Smooth muscle cell (in vitro differentiated cells): ENCODE data around the gene HSD17B1. TPM values are rescaled to one million over a fixed set of nuclear protein-coding genes. Genes with fewer than 3 reads are reported as not detected.

ENCODE experiments used
- DNase-seq: peaks from one replicate; lab custom pipeline; 2025; ENCODE audit not compliant: unreplicated experiment; lab: John Stamatoyannopoulos, UW
- H2AFZ ChIP-seq: fragments of 200-600 bp; sonication (generic); 2 replicates; pipeline ENCODE4 v1.6.0; 2016; ENCODE audit warnings: antibody characterized with exemption, low read depth, mild to moderate bottlenecking
- H3F3A ChIP-seq: fragments of 200-600 bp; sonication (generic); 2 replicates; pipeline ENCODE4 v1.6.0; 2017; ENCODE audit warnings: antibody characterized with exemption, low read depth
- H3K27ac ChIP-seq: fragments of 200-600 bp; sonication (generic); 2 replicates; pipeline ENCODE4 v1.5.1; 2016; ENCODE audit warnings: low read depth, mild to moderate bottlenecking
- H3K27me3 ChIP-seq: fragments of 200-600 bp; sonication (generic); 2 replicates; pipeline ENCODE4 v1.6.1; 2016; ENCODE audit warnings: low read depth, mild to moderate bottlenecking
- H3K36me3 ChIP-seq: fragments of 200-600 bp; sonication (generic); 2 replicates; pipeline ENCODE4 v1.5.1; 2016; ENCODE audit warnings: low read depth
- H3K4me1 ChIP-seq: fragments of 200-600 bp; sonication (generic); 2 replicates; pipeline ENCODE4 v1.5.1; 2016; ENCODE audit warnings: low read depth
- H3K4me2 ChIP-seq: fragments of 200-600 bp; sonication (generic); 2 replicates; pipeline ENCODE4 v1.6.0; 2016; ENCODE audit warnings: mild to moderate bottlenecking
- H3K4me3 ChIP-seq: fragments of 200-600 bp; sonication (generic); 2 replicates; pipeline ENCODE4 v1.5.1; 2016; ENCODE audit warnings: mild to moderate bottlenecking
- H3K79me2 ChIP-seq: fragments of 200-600 bp; sonication (generic); 2 replicates; pipeline ENCODE4 v1.6.0; 2016; ENCODE audit warnings: low read depth, mild to moderate bottlenecking
- H3K9ac ChIP-seq: fragments of 200-600 bp; sonication (generic); 2 replicates; pipeline ENCODE4 v1.6.0; 2016; ENCODE audit warnings: low read depth
- H3K9me3 ChIP-seq: fragments of 200-600 bp; sonication (generic); replicated peaks from 2 replicates; pipeline ENCODE4 v1.5.1; 2016; ENCODE audit warnings: low read depth
- H4K20me1 ChIP-seq: fragments of 200-600 bp; sonication (generic); 2 replicates; pipeline ENCODE4 v1.6.0; 2016; ENCODE audit warnings: low read depth
- WGBS: methylation state at CpG from one replicate; pipeline ENCODE4 v1.1.7; 2016; ENCODE audit warnings: low lambda C conversion rate; 5-methylcytosine and 5-hydroxymethylcytosine counted together
- polyA plus RNA-seq: library from polyadenylated mRNA; unstranded; fragments of >200 nt; fragmentation: Nextera tagmentation; extraction: Ambion mirVana; gene quantifications from 2 replicates; pipeline ENCODE4 v1.2.1, GENCODE V29; 2016
- total RNA-seq: library from RNA; depleted of rRNA; stranded (reverse); fragments of >200 nt; gene quantifications from 2 replicates; pipeline ENCODE4 v1.2.3, GENCODE V29; 2014
- TF ChIP-seq, protein P1 (sequence below): fragments of 200-600 bp; sonication (generic); IDR thresholded peaks from 2 replicates; pipeline ENCODE4 v1.5.1; 2017; ENCODE audit warnings: borderline replicate concordance, mild to moderate bottlenecking, antibody characterized with exemption; ENCODE audit not compliant: insufficient read depth, poor library complexity, severe bottlenecking

HSD17B1 gene
- total and polyA plus RNA-seq, 2 experiments from 2014 or later = 0.40 to 3.5 TPM

DNA sequence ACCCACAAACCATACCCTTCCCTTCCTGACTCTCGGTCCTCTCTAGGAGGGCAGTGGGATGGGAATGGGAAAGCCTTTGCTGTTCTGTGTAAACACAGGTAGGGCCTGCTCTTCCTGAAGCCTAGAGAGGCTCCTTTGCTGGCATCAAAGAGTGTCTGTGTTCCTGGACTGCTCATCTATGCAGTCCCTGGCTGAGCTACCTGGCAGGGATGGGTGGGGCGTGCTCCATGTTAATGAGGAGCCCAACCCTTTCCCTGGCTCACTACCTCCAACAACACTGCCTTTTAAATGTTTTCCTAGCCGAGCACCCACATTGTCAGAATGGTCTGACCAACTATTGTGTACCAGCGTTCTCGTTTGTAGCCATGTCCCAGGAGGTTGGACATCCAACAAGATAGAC is 43.3 kb upstream of the HSD17B1 start:
- Histone ChIP-seq H3K79me2 (no peaks in the 10 kb centered on the region), H3K9me3 (no peaks in the 10 kb centered on the region), H3K4me2 (no peak overlapping the region), H3K4me1 (no peaks in the 10 kb centered on the region), H4K20me1 (no peaks in the 10 kb centered on the region), H3K27me3 (no peaks in the 10 kb centered on the region), H3K27ac (no peak overlapping the region), H3K36me3 (peaks cover 4% of the 10 kb centered on the region), H3K4me3 (no peak overlapping the region), H2AFZ (no peak overlapping the region), H3K9ac (no peak overlapping the region), H3F3A (no peaks in the 10 kb centered on the region)
- DNase-seq = no peak
- TF ChIP-seq, protein P1, sequence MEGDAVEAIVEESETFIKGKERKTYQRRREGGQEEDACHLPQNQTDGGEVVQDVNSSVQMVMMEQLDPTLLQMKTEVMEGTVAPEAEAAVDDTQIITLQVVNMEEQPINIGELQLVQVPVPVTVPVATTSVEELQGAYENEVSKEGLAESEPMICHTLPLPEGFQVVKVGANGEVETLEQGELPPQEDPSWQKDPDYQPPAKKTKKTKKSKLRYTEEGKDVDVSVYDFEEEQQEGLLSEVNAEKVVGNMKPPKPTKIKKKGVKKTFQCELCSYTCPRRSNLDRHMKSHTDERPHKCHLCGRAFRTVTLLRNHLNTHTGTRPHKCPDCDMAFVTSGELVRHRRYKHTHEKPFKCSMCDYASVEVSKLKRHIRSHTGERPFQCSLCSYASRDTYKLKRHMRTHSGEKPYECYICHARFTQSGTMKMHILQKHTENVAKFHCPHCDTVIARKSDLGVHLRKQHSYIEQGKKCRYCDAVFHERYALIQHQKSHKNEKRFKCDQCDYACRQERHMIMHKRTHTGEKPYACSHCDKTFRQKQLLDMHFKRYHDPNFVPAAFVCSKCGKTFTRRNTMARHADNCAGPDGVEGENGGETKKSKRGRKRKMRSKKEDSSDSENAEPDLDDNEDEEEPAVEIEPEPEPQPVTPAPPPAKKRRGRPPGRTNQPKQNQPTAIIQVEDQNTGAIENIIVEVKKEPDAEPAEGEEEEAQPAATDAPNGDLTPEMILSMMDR = no peak
- 97% methylated on average over 5 of the region's 5 CpGs for WGBS

GRCh38 chr17:42509841-42510240 is 42.9 kb upstream of the HSD17B1 start:
- Histone ChIP-seq H3K79me2 (no peaks in the 10 kb centered on the region), H2AFZ (no peak overlapping the region), H3K36me3 (peaks cover 4% of the 10 kb centered on the region), H3K9me3 (no peaks in the 10 kb centered on the region), H4K20me1 (no peaks in the 10 kb centered on the region), H3K4me3 (no peak overlapping the region), H3F3A (no peaks in the 10 kb centered on the region), H3K9ac (no peak overlapping the region), H3K4me1 (no peaks in the 10 kb centered on the region), H3K4me2 (no peak overlapping the region), H3K27me3 (no peaks in the 10 kb centered on the region), H3K27ac (no peak overlapping the region)
- WGBS = 84% methylated on average over 2 of the region's 2 CpGs
- TF ChIP-seq, protein P1 = no peak
- no peak for DNase-seq

- Histone ChIP-seq H3K9me3 (no peaks in the 10 kb centered on the region), H3K27me3 (no peaks in the 10 kb centered on the region), H4K20me1 (no peaks in the 10 kb centered on the region), H3K9ac (no peak overlapping the region), H2AFZ (no peak overlapping the region), H3F3A (peaks cover 1% of the 10 kb centered on the region), H3K27ac (no peak overlapping the region), H3K79me2 (no peaks in the 10 kb centered on the region), H3K4me3 (no peak overlapping the region), H3K4me2 (no peak overlapping the region), H3K4me1 (no peaks in the 10 kb centered on the region), H3K36me3 (peaks cover 4% of the 10 kb centered on the region)
- DNase-seq = no peak
- 95% methylated on average over 9 of the region's 9 CpGs for whole genome bisulfite sequencing
- TF ChIP-seq, protein P1 = no peak
These were observed 40.5 kb upstream of the HSD17B1 start for GRCh38 chr17:42512246-42512645.

DNA sequence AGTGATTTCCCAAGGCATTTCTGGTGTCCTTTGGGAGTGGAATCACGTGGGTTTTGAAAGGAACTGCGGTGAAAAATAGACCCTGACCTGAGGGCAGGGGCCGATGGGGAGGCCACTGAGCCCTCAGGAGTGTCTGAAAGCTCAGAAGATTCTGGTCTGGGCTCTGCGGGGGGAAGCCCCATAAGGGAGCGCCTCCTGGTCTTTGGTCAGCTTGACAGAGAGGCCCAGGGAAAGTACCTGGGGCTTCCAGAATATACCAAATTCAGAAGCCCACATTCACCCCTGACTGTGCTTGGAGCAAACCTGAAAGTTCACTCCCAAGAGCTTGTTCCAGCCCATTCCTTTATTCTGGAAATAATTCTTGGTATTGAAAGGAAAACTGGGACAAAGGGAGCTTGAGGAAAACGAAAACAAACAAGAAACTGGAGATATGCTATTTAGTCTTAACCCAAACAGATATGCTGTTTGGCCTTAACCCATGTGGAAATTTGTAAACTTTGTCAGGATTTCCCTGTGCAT is 39.9 kb upstream of the HSD17B1 start:
- 84% methylated on average over 6 of the region's 6 CpGs for WGBS
- no peak overlapping the region for H3K9ac ChIP-seq
- H3K27ac ChIP-seq = no peak overlapping the region
- no peak overlapping the region for H3K4me2 ChIP-seq
- H2AFZ ChIP-seq = no peak overlapping the region
- no peaks in the 10 kb centered on the region for H3K79me2 ChIP-seq
- no peaks in the 10 kb centered on the region for H3K27me3 ChIP-seq
- H4K20me1 ChIP-seq = no peaks in the 10 kb centered on the region
- H3K4me1 ChIP-seq = no peaks in the 10 kb centered on the region
- DNase-seq = no peak
- TF ChIP-seq, protein P1 = no peak
- H3K9me3 ChIP-seq = no peaks in the 10 kb centered on the region
- peaks cover 2% of the 10 kb centered on the region for H3K36me3 ChIP-seq
- peaks cover 6% of the 10 kb centered on the region for H3F3A ChIP-seq
- H3K4me3 ChIP-seq = no peak overlapping the region
